Measurements from ENCODE around the gene ACSL1. TPM values are rescaled to one million over a fixed set of nuclear protein-coding genes. Genes with fewer than 3 reads are reported as not detected.
A peak's percentile ranks its signal among the peaks of the same experiment; 100 is the strongest.

ACSL1 gene
- total and polyA plus RNA-seq, 9 of the 15 experiments (the other 6 are each of a cell fraction or from before 2014, with no cell fraction given), result 6.7 to 24.1 (median 15.0) TPM

GRCh38 chr4:184838249-184839074 lies 12.7 kb upstream of the ACSL1 start (continued):
- TF ChIP-seq POLR2G (IDR thresholded peaks at IDR 0.05; ENCODE audit: low read depth, low read length), result no peak
- TF ChIP-seq CREM (IDR thresholded peaks at IDR 0.05; ENCODE audit: low read depth), result peak; percentile 95
- TF ChIP-seq FOXK1 (CRISPR knock-in tag; IDR thresholded peaks at IDR 0.05; ENCODE audit: borderline replicate concordance), result no peak
- no peak for TF ChIP-seq SREBF1 (IDR thresholded peaks at IDR 0.05; ENCODE audit: borderline replicate concordance, low read depth, low read length)
- TF ChIP-seq, protein P1, sequence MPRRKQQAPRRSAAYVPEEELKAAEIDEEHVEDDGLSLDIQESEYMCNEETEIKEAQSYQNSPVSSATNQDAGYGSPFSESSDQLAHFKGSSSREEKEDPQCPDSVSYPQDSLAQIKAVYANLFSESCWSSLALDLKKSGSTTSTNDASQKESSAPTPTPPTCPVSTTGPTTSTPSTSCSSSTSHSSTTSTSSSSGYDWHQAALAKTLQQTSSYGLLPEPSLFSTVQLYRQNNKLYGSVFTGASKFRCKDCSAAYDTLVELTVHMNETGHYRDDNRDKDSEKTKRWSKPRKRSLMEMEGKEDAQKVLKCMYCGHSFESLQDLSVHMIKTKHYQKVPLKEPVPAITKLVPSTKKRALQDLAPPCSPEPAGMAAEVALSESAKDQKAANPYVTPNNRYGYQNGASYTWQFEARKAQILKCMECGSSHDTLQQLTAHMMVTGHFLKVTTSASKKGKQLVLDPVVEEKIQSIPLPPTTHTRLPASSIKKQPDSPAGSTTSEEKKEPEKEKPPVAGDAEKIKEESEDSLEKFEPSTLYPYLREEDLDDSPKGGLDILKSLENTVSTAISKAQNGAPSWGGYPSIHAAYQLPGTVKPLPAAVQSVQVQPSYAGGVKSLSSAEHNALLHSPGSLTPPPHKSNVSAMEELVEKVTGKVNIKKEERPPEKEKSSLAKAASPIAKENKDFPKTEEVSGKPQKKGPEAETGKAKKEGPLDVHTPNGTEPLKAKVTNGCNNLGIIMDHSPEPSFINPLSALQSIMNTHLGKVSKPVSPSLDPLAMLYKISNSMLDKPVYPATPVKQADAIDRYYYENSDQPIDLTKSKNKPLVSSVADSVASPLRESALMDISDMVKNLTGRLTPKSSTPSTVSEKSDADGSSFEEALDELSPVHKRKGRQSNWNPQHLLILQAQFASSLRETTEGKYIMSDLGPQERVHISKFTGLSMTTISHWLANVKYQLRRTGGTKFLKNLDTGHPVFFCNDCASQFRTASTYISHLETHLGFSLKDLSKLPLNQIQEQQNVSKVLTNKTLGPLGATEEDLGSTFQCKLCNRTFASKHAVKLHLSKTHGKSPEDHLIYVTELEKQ (CRISPR knock-in tag; IDR thresholded peaks at IDR 0.05), result no peak
- peak; percentile 48; the same call in 1 of the 2 replicates for TF ChIP-seq DPF2 (IDR thresholded peaks at IDR 0.05)
- TF ChIP-seq, protein P2, sequence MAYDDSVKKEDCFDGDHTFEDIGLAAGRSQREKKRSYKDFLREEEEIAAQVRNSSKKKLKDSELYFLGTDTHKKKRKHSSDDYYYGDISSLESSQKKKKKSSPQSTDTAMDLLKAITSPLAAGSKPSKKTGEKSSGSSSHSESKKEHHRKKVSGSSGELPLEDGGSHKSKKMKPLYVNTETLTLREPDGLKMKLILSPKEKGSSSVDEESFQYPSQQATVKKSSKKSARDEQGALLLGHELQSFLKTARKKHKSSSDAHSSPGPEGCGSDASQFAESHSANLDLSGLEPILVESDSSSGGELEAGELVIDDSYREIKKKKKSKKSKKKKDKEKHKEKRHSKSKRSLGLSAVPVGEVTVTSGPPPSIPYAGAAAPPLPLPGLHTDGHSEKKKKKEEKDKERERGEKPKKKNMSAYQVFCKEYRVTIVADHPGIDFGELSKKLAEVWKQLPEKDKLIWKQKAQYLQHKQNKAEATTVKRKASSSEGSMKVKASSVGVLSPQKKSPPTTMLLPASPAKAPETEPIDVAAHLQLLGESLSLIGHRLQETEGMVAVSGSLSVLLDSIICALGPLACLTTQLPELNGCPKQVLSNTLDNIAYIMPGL (CRISPR knock-in tag; IDR thresholded peaks at IDR 0.05), result no peak
- TF ChIP-seq ATF7 (IDR thresholded peaks at IDR 0.05), result peak; percentile 98
- peak; percentile 73 for TF ChIP-seq LEF1 (IDR thresholded peaks at IDR 0.05)
- TF ChIP-seq PPARD (CRISPR knock-in tag; IDR thresholded peaks at IDR 0.05), result no peak
- TF ChIP-seq SRF (CRISPR knock-in tag; IDR thresholded peaks at IDR 0.05), result no peak
- no peak for TF ChIP-seq PCBP2 (IDR thresholded peaks at IDR 0.05; ENCODE audit: low read depth, low read length, poor library complexity, severe bottlenecking)
- peak; percentile 88 for TF ChIP-seq CREB1 (IDR thresholded peaks at IDR 0.05)
- peak; percentile 88 for TF ChIP-seq CREB1 (CRISPR knock-in tag; IDR thresholded peaks at IDR 0.05)
- peak; percentile 35 for TF ChIP-seq E2F8 (IDR thresholded peaks at IDR 0.05; ENCODE audit: low read depth, partially characterized antibody)
- TF ChIP-seq SOX6 (IDR thresholded peaks at IDR 0.05), result 0 out of 2 replicates have a peak, but pooled peaks have one; percentile 28
- no peak for TF ChIP-seq ZNF24 (IDR thresholded peaks at IDR 0.05)
- no peak for TF ChIP-seq PCBP1 (IDR thresholded peaks at IDR 0.05; ENCODE audit: low read depth, low read length, poor library complexity, severe bottlenecking)
- TF ChIP-seq ZBTB43 (CRISPR knock-in tag; IDR thresholded peaks at IDR 0.05), result no peak

Data from K562 (cell line).